Activated T-cell treated with anti-CD3 and anti-CD28 coated beads for 48 hours (primary cell): Measurements from ENCODE around the gene CBFA2T3.
A peak's percentile ranks its signal among the peaks of the same experiment; 100 is the strongest.
"Not testable (repeated sequence)": the region's sequence is repeated elsewhere in the genome, so short reads cannot be mapped to it uniquely, and the experiment has no call there.

ENCODE experiments used
- DNase-seq: peaks from one replicate; pipeline ENCODE4 v3.0.0-alpha.2; 2020; ENCODE audit warnings: low read depth

CBFA2T3 gene

GRCh38 chr16:89012622-89012995 is 35.6 kb upstream of the CBFA2T3 start:
- no peak for DNase-seq

- no peak for DNase-seq
Observed at GRCh38 chr16:89011909-89012621, 35.1 kb upstream of the CBFA2T3 start.

DNA sequence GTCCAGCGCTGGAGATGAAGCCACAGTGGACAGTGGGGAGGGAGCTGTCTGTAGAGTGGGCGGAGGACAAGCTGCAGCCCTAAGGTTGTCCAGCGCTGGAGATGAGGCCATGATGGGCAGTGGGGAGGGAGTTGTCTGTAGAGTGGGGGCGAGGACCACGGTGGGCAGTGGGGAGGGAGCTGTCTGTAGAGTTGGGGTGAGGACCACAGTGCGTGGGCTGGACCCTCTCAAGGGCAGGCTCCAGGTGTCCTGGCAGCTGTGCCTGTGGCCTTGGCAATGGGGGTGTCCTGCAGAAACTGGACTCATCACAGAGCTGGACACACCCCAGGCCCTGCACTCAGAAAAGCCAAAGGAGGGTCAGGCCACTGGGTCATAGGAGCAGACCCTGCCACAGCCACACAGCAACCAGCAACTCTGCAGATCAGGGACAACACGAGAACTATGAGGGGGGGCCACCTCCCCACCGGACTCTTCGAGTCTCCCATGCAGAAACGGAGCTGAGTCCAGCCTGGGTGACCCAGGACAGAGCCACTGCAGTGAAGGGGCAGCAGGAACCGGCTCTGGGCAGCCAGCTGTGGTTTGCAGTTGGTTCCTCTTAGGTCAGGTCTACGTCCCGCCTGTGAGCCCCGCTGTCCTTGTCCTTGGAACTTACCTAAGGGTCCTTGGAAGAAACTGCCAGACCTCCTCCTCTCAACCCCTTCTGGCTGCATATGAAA is 33.4 kb upstream of the CBFA2T3 start:
- no peak for DNase-seq

GRCh38 chr16:89009343-89010209 is 32.6 kb upstream of the CBFA2T3 start:
- DNase-seq: no peak

GRCh38 chr16:89008796-89009195 is 31.8 kb upstream of the CBFA2T3 start:
- DNase-seq: not testable (repeated sequence)

GRCh38 chr16:89007371-89008249 is 30.6 kb upstream of the CBFA2T3 start:
- DNase-seq: no peak

- DNase-seq: no peak
Observed at GRCh38 chr16:89006036-89006752, 29.2 kb upstream of the CBFA2T3 start.

- DNase-seq: no peak
Observed at GRCh38 chr16:89005201-89006035, 28.4 kb upstream of the CBFA2T3 start.

DNA sequence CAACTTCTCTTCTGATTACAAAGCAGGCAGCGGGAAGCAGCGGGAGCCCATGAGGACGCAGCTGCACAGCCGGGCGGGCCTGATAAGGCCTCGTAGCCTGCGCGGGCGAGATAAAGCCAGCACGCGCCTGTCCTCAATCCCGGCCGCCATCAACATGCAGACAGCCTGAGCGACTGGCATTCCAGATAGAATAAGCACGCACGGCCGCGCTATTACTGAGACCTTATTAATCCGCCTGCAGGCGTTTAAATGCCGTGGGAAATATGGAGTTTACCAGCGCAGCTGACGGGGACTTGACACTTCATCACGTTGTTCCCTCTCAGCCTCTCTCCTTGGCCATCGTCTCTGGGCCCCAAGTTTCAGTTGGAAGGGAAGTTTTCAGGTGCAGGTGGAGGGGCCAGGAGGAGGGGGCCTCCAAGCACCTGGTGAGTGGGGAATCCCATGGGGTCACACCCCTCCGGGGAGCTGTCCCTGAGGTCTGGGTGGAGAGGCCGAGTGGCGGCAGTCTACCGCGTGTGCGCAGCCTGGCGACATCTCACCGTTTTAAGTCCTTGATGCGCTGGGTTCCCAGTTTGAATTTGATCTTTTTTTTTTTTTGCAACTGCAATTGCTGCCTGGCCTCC is 27.3 kb upstream of the CBFA2T3 start:
- DNase-seq: no peak

DNA sequence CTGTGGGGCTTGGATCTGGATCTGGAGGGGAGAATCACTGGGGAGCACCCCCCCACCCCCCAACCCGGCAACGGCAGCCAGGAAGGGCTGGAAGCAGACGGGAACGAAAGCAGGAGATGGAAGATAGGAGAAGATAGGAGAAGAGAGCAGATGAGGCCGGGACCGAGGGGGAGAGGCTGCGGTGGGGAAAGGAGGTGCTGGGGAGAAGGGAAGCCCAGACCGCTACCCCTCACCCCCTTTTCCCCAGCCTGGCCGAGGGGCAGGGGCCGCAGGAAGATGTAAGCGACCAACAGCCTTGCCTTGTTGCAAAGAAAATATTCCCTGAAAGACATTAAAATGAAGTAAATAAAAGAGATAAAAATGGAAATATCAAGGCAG is 26.8 kb upstream of the CBFA2T3 start:
- DNase-seq: no peak

- DNase-seq: no peak
Observed at GRCh38 chr16:89002851-89003830, 26.1 kb upstream of the CBFA2T3 start.

- DNase-seq: not testable (repeated sequence)
Observed at GRCh38 chr16:89002081-89002480, 25.1 kb upstream of the CBFA2T3 start.

DNA sequence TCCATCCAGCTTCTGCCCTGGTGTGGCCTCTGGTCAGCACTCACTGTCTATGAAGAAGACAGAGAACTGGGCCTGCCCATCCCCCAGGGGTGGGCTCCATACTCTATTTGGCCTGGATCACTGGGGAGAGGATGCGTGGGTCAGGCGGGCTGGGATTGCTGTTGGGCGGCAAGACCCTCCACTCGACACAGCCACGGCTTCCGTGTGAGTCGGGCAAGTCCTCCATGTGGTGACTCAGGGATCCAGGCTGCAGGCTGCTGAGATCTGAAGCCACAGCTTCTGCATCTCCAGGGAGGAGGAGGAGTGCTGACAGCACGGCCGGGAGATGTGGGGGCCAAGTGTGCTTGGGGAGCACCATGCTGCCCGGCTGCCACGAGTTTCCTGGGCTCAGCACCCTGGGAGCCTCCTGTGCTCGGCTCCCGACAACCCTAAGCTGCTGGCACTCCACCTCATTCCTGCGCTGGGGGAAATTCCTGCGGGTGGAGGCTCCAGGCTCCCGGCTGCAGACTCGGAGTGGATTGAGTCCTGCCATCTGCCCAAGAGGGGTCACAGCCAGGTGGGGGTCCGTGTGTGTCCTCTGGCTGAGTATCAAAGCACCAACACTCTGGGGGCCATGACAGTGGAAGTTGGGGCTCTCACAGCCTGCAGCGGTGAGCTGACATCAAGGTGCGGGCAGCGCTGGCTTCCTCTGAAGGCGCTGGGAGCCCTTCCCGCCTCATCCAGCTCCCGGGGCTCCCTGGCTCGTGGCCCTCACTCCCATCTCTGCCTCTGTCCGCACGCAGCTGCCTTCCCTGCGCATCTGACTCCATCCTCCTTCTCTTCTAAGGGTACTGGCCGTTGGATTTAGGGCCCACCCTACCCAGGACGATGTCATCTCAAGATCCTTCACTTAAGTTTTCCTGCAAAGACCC is 24.4 kb upstream of the CBFA2T3 start:
- no peak for DNase-seq

DNA sequence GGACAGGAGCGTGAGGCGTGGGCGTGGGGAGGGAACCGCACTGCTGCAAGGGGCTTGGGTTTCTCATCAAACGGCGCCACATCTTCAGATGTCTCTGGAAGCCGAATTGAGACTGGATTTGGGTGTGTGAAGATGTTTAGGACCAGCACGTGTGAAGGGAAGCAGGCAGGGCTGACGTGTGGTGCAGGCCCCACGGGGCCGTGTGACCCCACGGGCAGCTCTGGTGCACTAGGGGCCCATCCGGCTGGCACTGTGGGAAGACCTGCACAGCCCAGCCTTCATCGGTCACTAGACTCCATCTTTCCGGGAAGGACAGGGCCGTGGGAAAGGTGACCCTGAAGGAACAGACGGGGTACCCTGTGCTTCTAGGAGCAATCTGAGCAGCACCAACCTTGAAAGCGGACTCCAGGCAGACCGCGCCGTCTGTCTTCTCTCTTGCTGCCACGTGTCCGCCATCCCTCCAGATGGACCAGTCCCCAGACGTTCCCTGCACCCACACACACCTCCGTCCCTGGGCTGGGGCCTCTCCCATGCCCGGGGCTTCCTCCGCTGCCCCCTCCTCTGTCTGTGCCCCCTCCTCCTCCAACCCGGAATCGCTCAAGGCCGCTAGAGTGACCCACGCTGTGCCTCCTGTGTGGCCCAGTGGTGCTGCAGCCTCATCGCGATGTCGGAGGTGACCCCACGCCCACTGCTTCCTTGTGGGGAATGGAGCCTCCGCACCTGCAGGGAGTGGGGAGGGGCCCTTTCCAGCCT is 23.4 kb upstream of the CBFA2T3 start:
- DNase-seq: no peak

DNA sequence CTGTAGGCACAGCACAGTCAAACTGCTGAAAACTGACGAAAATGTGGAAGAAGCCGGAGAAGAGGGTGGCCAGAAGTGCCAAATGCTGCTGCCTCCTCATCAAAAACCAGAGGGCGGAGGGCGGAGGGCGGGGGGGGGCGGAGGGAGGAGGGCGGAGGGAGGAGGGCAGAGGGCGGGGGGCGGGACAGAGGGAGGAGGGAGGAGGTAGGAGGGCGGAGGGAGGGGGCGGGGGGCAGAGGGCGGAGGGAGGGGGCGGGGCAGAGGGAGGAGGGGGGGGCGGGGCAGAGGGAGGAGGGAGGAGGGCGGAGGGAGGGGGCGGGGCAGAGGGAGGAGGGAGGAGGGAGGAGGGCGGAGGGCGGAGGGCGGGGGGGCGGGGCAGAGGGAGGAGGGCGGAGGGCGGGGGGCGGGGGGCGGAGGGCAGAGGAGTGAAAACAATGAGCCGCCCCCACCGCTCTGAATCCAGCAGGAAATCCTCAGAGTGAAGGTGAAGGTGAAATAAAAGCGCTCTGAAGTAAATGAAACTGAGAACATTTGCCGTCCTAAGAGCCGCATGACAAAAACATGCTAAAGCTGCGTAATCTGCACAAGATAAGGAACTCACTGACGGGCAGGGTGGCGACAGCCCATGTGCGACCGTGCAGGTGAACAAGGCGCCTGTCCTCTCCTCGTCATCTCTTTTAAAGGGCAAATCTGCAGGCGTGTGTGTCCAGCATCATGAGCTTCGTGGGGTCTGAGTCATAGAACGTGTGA is 22.6 kb upstream of the CBFA2T3 start:
- DNase-seq: peak; percentile 23
